Peyer's patch (tissue), 4 donors: ENCODE results near the gene FGF12. TPM values are rescaled to one million over a fixed set of nuclear protein-coding genes. Genes with fewer than 3 reads are reported as not detected.

Experiments
- DNase-seq, 3 donors: peaks; one replicate each; pipeline ENCODE4 v3.0.0-alpha.2; 2017 to 2019
- H3K27ac ChIP-seq, 4 donors: fragments of 200-600 bp; sonication (generic); one replicate each; pipeline ENCODE4 v1.5.1; 2016 to 2019
- H3K27me3 ChIP-seq, 2 donors: fragments of 200-600 bp; sonication (generic); one replicate each; pipeline ENCODE4 v1.5.1; 2019
- H3K36me3 ChIP-seq, 3 donors: fragments of 200-600 bp; sonication (generic); one replicate each; pipeline ENCODE4 v1.5.1; 2016 to 2019
- H3K4me1 ChIP-seq, 4 donors: fragments of 200-600 bp; sonication (generic); one replicate each; pipeline ENCODE4 v1.5.1; 2016 to 2019
- H3K4me3 ChIP-seq, 4 donors: fragments of 200-600 bp; sonication (generic); 1 replicate in 3 of 4; 2 replicates in 1 of 4; pipeline ENCODE4 v1.5.1; 2016 to 2019; ENCODE audit warnings: mild to moderate bottlenecking in 1 of 4
- H3K9me3 ChIP-seq, 4 donors: fragments of 200-600 bp; sonication (generic); one replicate each; pipeline ENCODE4 v1.5.1; 2016 to 2019; ENCODE audit warnings: mild to moderate bottlenecking in 1 of 4
- CTCF ChIP-seq, 6 experiments: fragments of 450-650 bp in 4 of 6; fragments of 200-600 bp in 2 of 6; sonication (generic) in 1 of 6; IDR thresholded peaks; one replicate each; pipeline ENCODE4 v1.5.1; 2017 to 2019; ENCODE audit warnings: antibody characterized with exemption in 6 of 6, mild to moderate bottlenecking in 3 of 6, moderate library complexity in 1 of 6
- POLR2A ChIP-seq, 2 donors: fragments of 450-650 bp; IDR thresholded peaks; one replicate each; pipeline ENCODE4 v1.5.1; 2017; ENCODE audit warnings: antibody characterized with exemption in 2 of 2, mild to moderate bottlenecking in 2 of 2, moderate library complexity in 2 of 2
- total RNA-seq, 4 donors: library from RNA; depleted of rRNA; stranded (reverse); fragments of >200 nt; gene quantifications; one replicate each; pipeline ENCODE4 v1.1.0, GENCODE V29; 2016

FGF12 gene
- total RNA-seq, 4 donors from 2014 or later = 0.47 TPM; not detected in 3

GRCh38 chr3:192186045-192186444 lies 541.3 kb downstream of the FGF12 start:
- Histone ChIP-seq H3K4me3 (no peak overlapping the region), H3K27ac (no peak overlapping the region), H3K4me1 (no peaks in the 10 kb centered on the region), H3K9me3 (no peaks in the 10 kb centered on the region), H3K27me3 (no peaks in the 10 kb centered on the region), H3K36me3 (no peaks in the 10 kb centered on the region)
- TF ChIP-seq CTCF (IDR thresholded peaks at IDR 0.05) = no peak
- TF ChIP-seq POLR2A (IDR thresholded peaks at IDR 0.05) = no peak
- no peak for DNase-seq

GRCh38 chr3:192183109-192183508 lies 544.2 kb downstream of the FGF12 start:
- Histone ChIP-seq H3K27me3 (no peaks in the 10 kb centered on the region), H3K9me3 (no peaks in the 10 kb centered on the region), H3K36me3 (no peaks in the 10 kb centered on the region), H3K27ac (no peak overlapping the region), H3K4me1 (no peaks in the 10 kb centered on the region), H3K4me3 (no peak overlapping the region)
- no peak for DNase-seq
- no peak for TF ChIP-seq CTCF (IDR thresholded peaks at IDR 0.05)
- TF ChIP-seq POLR2A (IDR thresholded peaks at IDR 0.05) = no peak

GRCh38 chr3:192181151-192181550 lies 546.2 kb downstream of the FGF12 start:
- Histone ChIP-seq H3K4me1 (no peaks in the 10 kb centered on the region), H3K9me3 (no peaks in the 10 kb centered on the region), H3K36me3 (no peaks in the 10 kb centered on the region), H3K27me3 (no peaks in the 10 kb centered on the region), H3K4me3 (no peak overlapping the region), H3K27ac (no peak overlapping the region)
- TF ChIP-seq CTCF (IDR thresholded peaks at IDR 0.05) (no peak), POLR2A (IDR thresholded peaks at IDR 0.05) (no peak)
- no peak for DNase-seq

GRCh38 chr3:192177383-192177782 lies 550.0 kb downstream of the FGF12 start:
- H3K36me3 ChIP-seq = no peaks in the 10 kb centered on the region
- no peaks in the 10 kb centered on the region for H3K4me1 ChIP-seq
- H3K4me3 ChIP-seq = no peak overlapping the region
- H3K27me3 ChIP-seq = no peaks in the 10 kb centered on the region
- H3K9me3 ChIP-seq = no peaks in the 10 kb centered on the region
- TF ChIP-seq CTCF (IDR thresholded peaks at IDR 0.05) = no peak
- TF ChIP-seq POLR2A (IDR thresholded peaks at IDR 0.05) = no peak
- DNase-seq = no peak
- no peak overlapping the region for H3K27ac ChIP-seq

GRCh38 chr3:192174283-192174682 lies 553.1 kb downstream of the FGF12 start:
- no peaks in the 10 kb centered on the region for H3K27me3 ChIP-seq
- TF ChIP-seq CTCF (IDR thresholded peaks at IDR 0.05) (no peak), POLR2A (IDR thresholded peaks at IDR 0.05) (no peak)

GRCh38 chr3:192171213-192171612 lies 556.1 kb downstream of the FGF12 start:
- no peak overlapping the region for H3K4me3 ChIP-seq
- no peak for DNase-seq
- no peaks in the 10 kb centered on the region for H3K27me3 ChIP-seq

More at GRCh38 chr3:192174283-192174682, 553.1 kb downstream of the FGF12 start:
- Histone ChIP-seq H3K4me1 (no peaks in the 10 kb centered on the region), H3K9me3 (no peaks in the 10 kb centered on the region), H3K27ac (no peak overlapping the region), H3K36me3 (no peaks in the 10 kb centered on the region), H3K4me3 (no peak overlapping the region)
- DNase-seq = no peak

More at GRCh38 chr3:192171213-192171612, 556.1 kb downstream of the FGF12 start:
- TF ChIP-seq POLR2A (IDR thresholded peaks at IDR 0.05) (no peak), CTCF (IDR thresholded peaks at IDR 0.05) (no peak)
- no peaks in the 10 kb centered on the region for H3K9me3 ChIP-seq
- no peaks in the 10 kb centered on the region for H3K36me3 ChIP-seq
- no peak overlapping the region for H3K27ac ChIP-seq
- no peaks in the 10 kb centered on the region for H3K4me1 ChIP-seq
